A204.1 (cell line): Measurements from ENCODE around the gene CD38.
"Not testable (repeated sequence)": the region's sequence is repeated elsewhere in the genome, so short reads cannot be mapped to it uniquely, and the experiment has no call there.

ENCODE experiments used
- FAIRE-seq: peaks from 2 replicates; lab custom pipeline; 2012; peaks lifted over from hg19 to GRCh38; lab: Jason Lieb, UNC

The CD38 gene

DNA sequence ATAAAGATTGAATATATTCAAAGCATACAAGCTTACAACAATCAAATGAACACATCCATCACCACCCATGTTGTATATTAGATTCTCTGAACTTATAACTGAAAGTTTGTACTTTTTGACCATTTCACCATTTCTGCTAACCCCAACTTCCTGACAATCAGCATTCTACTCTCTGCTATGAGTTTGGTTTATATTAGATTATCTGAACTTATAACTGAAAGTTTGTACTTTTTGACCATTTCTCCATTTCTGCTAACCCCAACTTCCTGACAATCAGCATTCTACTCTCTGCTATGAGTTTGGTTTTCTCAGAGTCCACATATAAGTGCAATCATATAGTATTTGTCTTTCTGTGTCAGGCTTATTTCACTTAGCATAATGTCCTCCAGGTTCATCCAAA lies 15.7 kb upstream of the CD38 start:
- not testable (repeated sequence) for FAIRE-seq

DNA sequence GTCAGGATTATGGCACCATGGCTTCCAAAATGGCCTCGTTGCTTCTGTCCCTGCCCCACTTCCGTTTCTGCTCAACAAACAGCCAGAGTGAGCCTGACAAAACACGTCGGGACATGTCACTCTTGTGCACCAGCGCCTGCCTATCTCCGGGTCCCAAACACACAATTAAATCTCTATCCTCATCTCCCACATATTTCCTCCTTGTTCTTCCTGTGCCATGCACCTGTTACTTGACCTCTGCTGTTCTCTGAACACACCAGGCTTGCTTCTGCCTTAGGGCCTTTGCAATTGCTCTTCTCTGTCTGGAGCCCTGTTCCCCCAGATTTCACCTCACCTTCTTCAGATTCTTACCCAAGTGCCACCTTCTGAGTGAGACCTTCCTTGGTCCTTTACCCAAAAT lies 12.7 kb upstream of the CD38 start:
- no peak for FAIRE-seq

DNA sequence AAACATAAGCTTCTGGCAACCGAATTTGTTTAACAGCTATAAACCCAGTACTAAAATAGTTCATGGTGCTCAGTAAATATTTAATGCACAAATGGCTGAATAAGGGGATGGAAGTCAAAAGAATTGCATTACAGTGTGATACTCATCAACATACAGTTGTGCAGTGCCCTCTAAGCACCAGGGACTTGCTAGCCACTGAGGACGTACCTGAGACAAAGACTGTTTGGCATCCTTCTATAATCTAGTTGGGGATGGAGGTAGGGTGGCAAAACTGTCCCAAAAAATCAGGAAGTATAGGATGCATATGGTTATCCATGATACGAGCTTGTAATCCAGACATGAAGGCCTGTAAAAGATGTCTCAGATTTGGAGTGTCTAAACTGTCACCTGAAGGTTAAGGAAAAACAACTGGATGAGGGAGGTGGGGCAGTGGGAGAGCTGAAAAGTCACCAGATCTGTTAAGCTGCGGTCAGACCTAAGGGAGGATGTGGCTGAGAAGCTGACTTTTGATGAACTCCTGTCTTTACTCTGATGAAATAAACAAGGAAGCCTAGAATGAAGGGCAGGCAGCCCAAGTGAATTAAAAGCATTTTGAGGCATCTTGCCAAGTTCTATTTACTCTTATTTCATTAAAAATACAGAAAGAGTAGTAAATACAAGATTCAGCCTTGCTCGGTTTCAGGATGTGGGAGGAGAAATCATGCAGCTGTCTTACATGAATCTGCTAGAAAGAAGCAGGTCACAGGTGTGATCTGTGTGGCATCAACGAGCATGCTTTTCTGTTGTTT lies 12.0 kb upstream of the CD38 start:
- no peak for FAIRE-seq

DNA sequence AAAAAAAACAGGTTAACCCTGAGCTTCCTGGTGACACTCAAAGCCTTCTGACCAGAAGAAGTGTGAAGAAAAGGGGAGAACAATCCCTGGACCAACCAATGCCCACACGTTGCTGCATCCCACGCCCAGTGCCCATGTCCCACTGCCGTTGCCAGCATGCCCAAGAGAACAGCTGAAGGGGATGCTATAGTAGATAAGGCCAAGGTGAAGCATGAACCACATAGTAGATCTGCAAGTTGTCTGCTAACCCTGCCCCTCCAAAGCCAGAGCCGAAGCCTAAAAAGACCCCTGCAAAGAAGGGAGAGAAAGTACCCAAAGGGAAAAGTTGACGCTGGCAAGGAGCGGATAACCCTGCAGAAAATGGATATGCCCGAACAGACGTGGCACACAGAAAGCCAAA lies 11.3 kb upstream of the CD38 start:
- no peak for FAIRE-seq

DNA sequence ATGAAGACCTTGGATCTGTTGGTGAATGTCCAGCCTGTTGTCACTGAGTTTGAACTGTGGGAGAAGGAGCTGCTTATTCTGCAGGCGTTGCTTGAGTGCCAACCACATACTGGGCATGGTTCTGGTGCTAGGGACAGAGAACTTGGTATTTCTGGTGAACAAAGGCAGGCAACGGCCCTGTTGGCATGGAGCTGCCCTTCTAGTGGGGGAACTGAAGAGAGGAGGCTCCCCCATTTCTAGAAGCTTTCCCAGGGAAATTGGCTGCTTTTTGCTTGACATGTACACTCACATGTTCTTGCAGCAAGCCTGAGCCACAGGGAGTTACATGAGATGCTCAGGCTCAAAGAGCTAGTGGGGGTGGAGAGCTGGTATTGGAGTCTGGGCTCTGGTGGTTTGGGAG lies 8.9 kb upstream of the CD38 start:
- no peak for FAIRE-seq

DNA sequence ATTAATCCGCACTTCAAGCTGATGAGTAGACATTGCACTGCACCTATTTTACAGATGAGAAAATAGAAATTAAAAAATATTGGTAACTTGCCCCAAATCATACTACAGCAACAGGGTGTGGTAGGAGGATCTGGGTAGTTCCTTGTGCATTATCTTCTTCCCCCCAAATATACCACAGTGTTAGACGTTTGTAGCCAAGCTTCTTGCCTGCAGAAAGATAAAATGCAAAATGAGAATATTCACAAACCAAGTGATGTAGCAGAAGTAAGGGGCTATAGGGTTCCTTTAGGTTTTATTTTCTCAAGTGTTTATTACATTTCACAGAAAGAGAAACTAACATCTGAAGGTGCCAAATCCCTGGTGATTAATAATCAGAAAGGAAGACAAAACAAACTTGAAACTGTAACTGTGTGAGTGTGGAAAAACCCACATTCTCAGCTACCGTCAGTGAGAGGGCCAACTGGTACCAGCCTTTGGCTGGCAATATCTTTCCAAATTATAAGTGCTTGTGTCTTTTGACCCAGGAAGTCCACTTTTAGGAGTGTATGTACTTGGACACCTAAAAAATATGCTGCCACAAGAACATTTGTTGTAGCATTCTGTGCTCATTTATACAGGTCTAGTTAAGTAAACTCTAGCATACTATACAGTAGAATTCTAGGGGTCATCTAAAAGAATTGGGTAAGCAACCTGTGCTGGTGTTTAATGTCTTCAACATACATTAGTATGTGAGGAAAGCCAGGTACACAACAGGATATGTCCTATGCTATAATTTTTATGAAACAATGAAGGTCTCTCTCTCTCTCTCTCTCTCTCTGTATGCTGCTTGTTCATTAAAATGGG lies 6.7 kb upstream of the CD38 start:
- FAIRE-seq, result no peak

DNA sequence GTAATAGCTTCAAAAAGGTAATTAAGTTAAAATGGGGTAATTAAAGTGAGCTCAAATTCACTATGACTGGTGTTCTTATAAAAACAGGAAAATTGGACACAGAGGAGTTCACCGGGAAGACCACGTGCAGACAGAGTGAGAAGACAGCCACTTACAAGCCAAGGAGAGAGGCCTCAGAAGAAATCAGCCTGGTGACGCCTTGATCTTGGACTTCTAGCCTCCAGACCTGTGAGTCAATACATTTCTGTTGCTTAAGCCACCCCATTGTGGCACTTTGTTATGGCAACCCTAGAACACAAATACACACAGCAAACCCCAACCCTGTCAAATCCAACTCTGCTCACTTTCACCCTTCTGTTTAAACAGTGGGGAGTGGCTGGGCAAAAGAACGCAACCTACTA lies 4.1 kb upstream of the CD38 start:
- no peak for FAIRE-seq

DNA sequence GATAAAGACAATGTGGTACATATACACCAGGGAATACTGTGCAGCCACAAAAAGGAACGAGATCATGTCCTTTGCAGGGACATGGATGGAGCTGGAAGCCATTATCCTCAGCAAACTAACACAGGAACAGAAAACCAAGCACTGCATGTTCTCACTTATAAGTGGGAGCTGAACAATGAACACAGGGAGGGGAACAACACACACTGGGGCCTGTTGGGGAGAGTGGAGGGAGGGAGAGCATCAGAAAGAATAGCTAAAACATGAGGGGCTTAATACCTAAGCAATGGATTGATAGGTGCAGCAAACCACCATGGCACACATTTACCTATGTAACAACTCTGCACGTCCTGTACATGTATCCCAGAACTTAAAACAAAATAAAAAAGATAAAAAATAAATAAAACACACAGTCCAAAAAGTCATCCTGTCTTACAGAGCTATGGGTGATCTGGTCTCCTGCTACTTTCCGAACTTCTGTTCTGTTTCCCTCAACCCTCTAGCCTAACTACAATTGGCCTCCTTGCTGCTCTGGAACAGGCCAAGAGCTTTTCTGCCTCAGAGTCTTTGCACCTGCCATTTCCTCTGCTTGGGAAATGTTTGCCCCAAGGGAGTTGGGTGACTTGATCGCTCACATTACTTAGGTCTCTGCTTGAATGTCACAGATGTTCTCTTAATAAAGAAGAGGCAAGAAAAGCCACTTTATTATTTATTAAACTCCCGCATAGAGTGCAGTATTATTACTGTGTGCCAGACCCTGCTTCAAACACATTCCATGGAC lies 1.1 kb upstream of the CD38 start:
- no peak for FAIRE-seq

DNA sequence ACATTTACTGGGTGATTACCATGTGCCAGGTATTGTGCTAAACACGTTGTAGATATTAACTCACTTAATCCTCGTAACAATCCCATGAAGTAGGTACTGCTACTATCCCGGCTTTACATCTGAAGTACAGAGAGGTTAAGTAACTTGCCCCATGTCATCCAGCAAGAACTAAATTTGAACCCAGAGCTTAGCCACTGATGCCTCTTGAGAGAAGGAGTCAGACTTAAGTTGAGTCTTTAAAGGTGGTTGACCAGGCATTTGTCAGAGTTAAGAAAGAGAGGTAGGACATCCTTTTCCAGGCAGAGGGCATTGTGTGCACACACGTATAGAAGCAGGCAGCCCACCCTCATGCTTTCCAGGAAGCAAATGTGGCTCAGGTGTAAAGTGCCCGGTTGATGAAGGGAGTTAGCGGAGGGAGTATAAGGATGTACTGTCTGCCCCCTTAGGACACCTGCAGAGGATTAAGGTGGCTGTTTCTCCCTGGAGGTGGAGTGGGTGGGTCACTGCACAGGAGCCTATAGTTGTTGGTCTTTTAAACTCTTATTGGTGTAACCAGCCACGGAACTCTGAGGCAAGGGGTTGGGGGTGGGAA lies 335 bp upstream of the CD38 start:
- no peak for FAIRE-seq

DNA sequence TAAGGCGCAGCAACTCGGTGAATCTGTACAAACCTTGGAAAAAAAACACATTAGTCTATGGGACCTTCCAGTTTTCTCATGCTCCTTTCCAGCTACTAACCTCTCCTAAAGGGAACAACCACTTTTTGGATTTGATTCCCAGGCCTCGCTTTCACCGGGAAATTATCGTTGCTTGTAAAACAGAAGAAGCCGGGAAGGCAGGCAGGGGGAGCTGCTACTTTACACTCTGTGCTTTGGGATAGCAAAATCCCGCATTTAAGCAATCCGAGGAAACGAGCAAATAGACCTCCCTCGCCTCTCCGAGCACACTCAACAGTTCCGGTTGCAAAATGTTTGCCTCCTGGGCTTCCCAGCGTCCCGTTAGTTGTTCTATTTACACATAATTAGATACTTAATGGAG lies 1.2 kb downstream of the CD38 start:
- no peak for FAIRE-seq

DNA sequence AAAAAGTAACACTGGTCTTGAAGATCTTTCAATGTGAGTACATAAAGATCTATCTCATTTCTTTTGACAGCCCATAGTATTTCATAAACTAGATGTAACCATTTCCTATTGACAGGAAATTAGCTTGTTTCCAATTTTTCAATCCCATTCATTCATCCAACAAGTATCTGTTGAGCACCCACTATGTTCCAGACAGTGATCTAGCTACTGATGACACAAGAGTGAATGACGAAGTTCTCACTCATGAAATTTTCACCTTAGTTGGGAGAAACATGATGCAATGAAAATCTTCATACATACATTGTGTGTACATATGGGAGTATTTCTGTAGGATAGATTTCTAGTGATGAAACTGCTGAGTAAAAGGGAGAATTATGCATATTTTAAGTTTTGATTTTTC lies 1.7 kb downstream of the CD38 start:
- FAIRE-seq, result no peak

DNA sequence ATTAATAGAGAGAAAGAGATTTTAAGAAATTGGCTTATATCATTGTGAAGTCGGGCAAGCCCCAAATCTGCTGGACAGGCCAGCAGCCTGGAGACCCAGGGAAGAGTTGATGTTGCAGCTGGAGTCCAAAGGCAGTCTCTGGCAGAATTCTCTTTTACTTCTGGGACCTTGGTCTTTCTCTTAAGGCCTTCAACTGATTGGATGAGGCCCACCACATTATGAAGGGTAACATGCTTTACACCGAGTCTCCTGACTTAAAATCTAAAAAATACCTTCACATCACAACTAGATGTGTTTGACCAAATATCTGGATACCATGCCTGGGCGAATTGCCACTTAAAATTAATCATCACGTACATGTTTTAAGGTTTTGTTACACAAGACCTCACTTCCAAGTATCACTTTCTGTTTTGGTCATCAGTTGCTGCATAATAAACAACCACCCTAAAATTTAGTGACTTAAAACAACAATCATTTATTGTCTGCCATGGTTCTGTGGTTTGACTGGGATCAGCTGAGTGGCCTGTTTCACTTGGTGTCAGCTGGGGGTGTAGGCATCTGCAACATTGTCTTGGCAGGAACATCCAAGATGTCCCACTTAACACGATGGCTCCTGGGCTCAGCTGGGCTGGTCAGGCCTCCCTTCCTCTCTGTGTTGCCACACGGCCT lies 3.4 kb downstream of the CD38 start:
- FAIRE-seq, result no peak

DNA sequence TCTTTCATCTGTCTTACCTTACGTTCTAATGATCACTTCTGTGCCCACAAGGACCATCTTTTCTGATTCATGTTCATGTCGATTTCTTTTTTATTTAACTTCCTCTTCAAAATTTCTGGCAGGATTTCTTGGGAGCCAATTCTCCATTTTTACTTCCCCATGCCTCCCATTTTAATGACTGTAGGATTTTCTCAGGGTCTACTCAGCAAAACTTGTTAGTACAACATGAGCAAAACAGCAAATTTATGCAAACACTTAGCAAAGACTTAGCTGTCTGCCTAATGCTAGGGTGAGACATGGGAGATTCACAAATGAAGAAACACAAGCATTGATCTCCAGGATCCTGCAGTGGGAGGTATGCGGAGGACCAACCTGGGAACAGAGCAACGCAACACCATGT lies 5.5 kb downstream of the CD38 start:
- FAIRE-seq, result no peak

DNA sequence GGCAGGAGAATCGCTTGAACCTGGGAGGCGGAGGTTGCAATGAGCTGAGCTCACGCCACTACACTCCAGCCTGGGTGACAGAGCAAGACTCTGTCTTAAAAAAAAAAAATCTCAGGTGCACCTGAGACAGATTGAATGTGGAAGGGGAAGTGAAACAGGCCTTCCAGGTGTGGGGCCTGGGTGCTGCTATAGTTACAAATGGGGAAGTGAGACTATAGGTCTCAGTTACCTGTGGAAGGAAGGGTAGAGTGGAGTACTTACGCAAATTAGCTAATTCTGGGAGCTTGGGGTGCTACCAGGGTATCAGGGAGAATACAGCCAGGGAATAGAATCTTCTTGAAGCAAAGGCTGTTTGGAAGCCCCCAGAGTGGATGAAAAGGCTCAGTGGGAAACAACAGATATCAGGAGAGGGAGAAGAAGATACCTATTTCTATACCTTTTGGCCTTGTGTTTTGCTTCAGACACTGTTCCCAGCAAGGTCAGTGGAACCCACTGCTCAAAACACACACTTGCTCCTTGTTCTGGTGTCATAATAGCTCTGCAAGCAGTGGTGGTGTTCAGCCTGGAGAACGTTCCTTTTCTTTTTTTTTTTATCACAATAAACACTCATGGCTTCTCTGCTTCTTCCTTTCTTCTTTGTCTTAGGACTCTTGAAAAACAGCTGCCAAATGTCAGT lies 7.0 kb downstream of the CD38 start:
- FAIRE-seq, result no peak

DNA sequence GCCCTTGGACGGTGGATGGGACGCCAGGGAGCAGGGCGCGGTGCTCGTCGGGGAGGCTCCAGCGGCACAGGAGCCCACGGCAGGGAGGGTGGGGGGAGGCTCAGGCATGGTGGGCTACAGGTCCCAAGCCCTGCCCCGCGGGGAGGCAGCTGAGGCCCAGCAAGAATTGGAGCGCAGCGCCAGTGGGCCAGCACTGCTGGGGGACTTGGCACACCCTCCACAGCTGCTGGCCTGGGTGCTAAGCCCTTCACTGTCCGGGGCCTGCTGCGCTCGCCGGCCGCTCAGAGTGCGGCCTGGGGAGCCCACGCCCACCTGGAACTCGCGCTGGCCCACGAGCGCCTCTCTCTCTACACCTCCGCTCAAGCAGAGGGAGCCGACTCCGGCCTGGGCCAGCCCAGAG lies 8.6 kb downstream of the CD38 start:
- FAIRE-seq, result no peak

DNA sequence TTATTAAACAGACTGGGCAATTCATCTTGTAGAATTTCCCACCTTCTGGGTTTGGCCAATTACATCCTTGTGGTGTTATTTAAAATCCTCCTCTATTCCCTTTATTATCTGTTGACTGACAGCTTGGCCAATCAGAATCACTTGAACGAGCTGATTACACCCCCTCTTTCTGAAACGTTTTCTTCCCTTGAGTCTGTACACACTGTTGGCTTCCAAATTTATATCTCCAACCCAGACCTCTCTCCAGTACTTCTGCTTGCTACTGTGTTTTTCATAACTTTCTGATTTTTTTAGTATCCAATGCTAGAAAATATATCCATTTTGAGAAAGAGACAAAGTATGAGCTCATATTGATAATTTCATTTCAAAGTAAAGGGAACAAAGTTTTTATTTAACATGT lies 14.8 kb downstream of the CD38 start:
- no peak for FAIRE-seq

DNA sequence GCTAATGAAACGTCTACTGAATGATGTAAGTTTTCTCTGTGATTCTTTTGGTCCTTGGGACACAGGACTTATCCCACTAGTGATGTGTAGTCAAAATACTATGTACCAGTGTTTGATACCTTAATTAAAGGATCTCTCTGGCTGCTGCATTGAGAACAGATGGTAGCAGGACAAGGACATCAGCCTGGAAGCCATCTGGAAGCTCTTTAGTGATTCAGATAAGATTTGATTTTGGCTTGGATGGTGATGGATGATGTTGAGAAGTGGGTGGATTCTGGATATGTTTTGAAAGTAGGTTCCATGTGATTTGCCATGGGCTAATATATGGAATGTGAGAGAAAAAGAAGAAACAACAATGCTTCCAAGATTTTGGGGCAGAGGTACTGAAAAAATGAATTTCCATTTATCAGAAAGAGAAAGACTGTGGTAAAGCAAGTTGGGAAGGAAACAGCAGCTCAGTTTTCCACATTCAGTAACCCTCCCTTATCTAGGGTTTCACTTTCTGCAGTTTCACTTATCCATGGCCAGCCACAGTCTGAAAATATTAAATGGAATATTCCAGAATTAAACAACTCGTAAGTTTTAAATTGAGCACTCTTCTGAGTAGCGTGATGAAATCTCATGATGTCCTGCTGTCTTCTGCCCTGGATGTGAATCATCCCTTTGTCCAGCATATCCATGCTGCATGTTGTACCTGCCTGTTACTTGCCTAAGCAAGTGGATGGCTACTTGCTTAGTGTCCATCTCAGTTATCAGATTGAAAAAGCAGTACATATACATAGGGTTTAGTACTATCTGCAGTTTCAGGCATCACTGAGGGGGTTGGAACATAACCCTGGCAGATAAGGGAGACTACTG lies 15.6 kb downstream of the CD38 start:
- no peak for FAIRE-seq

DNA sequence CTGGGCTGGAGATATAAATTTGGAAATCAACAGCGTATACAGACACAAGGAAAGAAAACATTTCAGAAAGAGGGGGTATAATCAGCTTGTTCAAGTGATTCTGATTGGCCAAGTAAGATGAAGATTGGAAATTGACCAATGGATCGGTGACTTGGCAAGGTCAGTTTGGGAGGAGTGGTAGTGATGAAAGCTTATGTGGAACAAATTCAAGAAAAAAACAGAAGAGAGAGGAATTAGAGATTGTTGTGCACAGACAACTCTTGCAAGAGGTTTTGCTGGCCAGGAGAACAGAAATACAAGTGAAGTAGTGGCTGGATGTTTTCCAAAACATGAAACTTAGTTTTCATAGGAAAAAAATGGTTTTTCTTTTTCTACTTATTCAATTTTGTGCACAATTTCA lies 16.3 kb downstream of the CD38 start:
- no peak for FAIRE-seq

DNA sequence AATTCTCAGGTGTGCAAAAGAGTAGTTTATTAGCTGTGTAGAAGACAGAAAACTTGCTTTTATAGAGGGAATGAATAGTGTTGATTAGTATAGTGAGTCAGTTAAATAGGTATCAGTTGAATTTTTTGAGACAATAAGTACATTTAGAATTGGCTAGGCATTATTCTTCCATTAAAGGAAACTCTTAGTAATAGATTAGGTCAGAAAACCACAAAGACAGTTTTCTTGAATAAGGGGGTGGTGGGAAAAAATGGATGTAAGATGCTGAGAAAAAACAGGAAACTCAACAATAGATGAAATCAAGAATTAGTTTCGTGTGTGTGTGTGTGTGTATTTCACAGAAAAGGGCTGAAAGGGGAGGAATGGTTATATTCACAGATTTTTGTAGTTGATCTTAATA lies 16.8 kb downstream of the CD38 start:
- no peak for FAIRE-seq

DNA sequence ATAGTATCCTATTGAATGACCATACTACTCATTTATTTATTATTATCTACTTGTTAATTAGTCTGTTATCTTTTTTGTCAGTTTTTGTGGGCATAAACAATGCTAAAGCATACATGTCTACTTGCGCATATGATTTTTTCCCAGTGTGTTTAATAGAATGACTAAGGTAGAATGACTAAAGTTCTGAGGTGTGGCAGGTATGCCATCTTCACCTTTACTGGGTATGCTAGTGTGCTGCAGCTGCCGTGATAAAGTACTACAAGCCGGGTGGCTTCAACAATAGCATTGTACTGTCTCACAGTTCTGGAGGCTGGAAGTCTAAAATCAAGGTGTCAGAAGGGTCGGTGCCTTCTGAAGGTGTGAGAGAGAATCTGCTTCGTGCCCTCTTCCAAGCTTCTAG lies 19.2 kb downstream of the CD38 start:
- FAIRE-seq, result no peak

DNA sequence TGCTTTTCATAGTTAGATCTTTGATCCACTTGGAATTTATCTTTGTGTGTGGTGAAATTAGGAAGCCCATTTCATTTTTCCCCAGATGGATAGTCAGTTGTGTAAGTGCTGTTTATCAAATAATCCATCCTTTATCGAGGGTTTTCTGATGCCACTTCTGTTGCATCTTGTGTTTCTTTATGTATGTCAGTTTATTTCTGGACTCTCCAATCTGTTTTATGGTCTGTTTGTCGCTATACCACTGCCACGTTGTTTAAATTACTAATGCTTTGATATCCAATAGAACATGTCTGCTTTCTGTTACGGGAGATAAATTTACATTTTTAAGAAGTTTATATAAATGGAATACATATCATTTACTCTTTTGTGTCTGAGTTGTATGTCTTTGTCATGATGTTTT lies 21.0 kb downstream of the CD38 start:
- FAIRE-seq, result no peak
